A549 treated with DMSO at 1 μM for 4 hours (cell line): ENCODE measurements around the gene KLHL24. TPM values are rescaled to one million over a fixed set of nuclear protein-coding genes. Genes with fewer than 3 reads are reported as not detected.

Source experiments
- total RNA-seq: library from RNA; stranded (reverse); fragments of 200-300 nt; extraction: Qiagen RNA extraction; gene quantifications from 5 replicates; pipeline ENCODE4 v1.2.3, GENCODE V29; 2022; ENCODE audit warnings: low read depth

Gene KLHL24
- total RNA-seq: 6.8 to 8.9 TPM (median 7.1 TPM) in 5 replicates

DNA sequence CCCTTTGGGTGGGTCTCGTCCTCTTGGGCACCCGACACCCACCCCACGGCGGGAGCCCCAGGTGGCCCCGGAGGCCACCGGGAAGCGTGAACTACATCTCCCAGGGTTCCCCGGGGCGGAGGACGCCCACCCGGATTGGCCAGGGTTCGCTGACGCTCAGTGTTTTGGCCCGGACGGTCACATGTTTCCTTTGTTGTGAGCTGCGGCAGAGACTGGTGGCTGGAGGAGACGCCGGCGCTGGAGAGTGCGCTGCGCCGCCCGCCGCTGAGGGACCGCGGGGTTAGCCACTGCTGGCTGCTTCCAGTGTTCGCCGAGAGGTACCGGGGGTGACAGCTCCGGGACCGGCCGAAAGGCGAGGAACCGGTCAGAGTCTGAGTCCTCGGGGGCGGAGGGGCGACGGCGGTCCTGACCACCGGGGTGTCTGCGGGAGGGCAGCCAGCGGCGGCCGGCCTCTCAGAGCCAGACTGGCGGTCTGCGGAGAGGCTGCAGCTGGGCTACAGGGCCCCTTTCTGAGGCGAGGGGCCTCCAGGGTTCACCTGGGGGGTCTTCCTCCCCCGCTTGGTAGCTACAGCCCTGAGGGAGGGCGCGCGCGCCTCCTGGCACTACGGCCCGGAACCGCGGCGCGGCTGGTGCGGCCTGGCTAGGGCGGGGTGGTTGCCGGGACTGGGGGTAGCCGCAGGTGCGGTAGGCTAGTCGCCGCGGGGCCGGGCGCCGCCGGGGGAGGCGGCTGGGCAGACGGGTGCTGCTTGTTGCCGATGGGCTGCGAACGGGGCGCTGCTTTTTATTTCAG lies at the start of gene KLHL24:
KLHL24 (plus strand) TSS at position 193 of the 790 bp plus-strand sequence. CDS start 14,734 bp downstream, outside the sequence.

DNA sequence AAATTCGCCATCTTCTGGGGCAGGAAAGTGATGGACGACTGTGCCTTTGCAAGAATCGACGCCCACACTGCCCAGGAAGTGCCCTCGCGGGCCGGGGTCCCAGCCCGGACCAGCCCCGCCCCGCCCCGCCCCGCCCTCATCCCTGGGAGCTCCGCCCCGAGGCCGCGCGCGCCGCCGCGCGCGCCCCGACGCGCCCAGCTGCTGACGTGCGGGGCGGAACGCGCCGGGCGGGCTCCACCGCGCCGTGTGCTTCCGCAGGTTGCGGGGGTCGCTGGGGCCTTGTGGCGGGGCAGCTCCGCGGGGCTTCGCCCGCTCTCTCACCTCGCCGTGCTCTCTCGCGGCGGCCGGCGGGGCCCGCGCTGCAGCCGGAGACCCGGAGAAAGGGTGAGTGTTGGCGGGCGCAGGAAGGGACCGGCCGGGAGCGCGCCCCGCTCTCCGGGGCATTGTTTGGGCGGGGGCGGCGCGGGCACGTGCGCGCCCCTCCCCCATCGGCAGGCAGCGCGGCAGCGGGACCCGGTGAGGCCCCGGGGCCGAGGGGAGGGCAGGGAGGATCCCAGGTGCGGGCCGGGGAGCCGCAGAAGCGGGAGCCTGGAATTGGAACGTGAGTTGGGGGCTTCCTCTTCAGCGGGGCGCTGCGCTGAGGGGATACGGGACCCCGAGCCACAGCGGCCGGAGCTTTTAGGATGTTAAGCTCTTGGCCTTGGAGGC lies 62.3 kb downstream of the KLHL24 start, which contains the start of gene YEATS2:
YEATS2 (plus strand) TSS at position 188 of the 708 bp plus-strand sequence. CDS start 17,366 bp downstream, outside the sequence.

Other genes starting within 250 kb of the KLHL24 start
- gene MCF2L2, start 207.0 kb upstream of the KLHL24 start, total RNA-seq: 0.06 to 0.27 TPM (median 0.15 TPM) in 5 replicates
- not detected in 5 replicates for gene KLHL6, start 79.9 kb upstream of the KLHL24 start, total RNA-seq
- 8.5 to 12.9 TPM (median 12.3 TPM) in 5 replicates for gene YEATS2, start 62.2 kb downstream of the KLHL24 start, total RNA-seq
- gene MAP6D1, start 190.0 kb downstream of the KLHL24 start, total RNA-seq: 3.6 to 6.0 TPM (median 5.9 TPM) in 5 replicates
- gene PARL, start 249.3 kb downstream of the KLHL24 start, total RNA-seq: 62.4 to 68.8 TPM (median 66.7 TPM) in 5 replicates